Stimulated activated naive CD8-positive, alpha-beta T cell treated with anti-CD3 and anti-CD28 coated beads, Interleukin-15, amount 100 ng/mL, for 72 hours (primary cell): ENCODE results near the gene KCNIP4.
A peak's percentile ranks its signal among the peaks of the same experiment; 100 is the strongest.

Experiments used
- ATAC-seq: fragments of 150-1000 bp; cut with Tn5 transposase; 2 replicates; pipeline ENCODE4 v1.10.0; 2021; ENCODE audit warnings: mild to moderate bottlenecking, moderate library complexity
- DNase-seq, 2 donors: peaks; one replicate each; pipeline ENCODE4 v3.0.0; 2021 to 2022
- H3K27ac Mint-ChIP-seq, 2 donors: one replicate each; pipeline ENCODE4 v1.8.0; 2022; ENCODE audit warnings: mild to moderate bottlenecking in 2 of 2, mixed read lengths in 2 of 2, moderate library complexity in 2 of 2
- H3K27me3 Mint-ChIP-seq: one replicate; pipeline ENCODE4 v1.8.0; 2022; ENCODE audit warnings: mixed read lengths
- H3K4me1 Mint-ChIP-seq: one replicate; pipeline ENCODE4 v1.8.0; 2022; ENCODE audit warnings: mild to moderate bottlenecking, mixed read lengths
- H3K4me3 Mint-ChIP-seq, 2 donors: one replicate each; pipeline ENCODE4 v1.8.0; 2022; ENCODE audit warnings: mild to moderate bottlenecking in 2 of 2, mixed read lengths in 2 of 2, moderate library complexity in 1 of 2
- H3K9me3 Mint-ChIP-seq, 2 donors: one replicate each; pipeline ENCODE4 v1.8.0; 2022; ENCODE audit warnings: mixed read lengths in 2 of 2

The KCNIP4 gene

DNA sequence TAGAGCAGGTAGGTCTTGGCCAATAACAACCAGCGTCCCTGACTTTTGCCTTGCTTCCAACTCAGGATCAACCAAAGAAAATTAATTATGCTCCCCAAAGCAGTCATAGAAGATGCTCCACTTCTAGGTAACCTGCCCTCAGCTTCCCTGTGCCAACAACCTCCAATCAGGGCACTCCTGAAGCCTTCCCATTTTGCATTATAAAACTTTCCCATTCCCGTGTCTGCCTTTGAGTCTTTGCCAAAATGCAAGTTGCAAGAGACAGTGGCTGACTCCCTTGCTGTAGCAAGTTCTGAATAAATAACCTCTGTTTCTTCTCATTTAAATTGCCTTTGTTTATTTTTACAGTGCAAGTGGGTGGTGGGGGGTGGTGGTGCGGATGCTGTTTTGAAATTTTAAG, 830.3 kb downstream of the KCNIP4 start:
- no peak for ATAC-seq
- Mint-ChIP-seq H3K27ac (no peak overlapping the region), H3K27me3 (no peaks in the 10 kb centered on the region), H3K4me1 (no peaks in the 10 kb centered on the region), H3K4me3 (no peak overlapping the region), H3K9me3 (peaks cover 6 to 19% of the 10 kb centered on the region in 2 donors)
- DNase-seq: no peak

DNA sequence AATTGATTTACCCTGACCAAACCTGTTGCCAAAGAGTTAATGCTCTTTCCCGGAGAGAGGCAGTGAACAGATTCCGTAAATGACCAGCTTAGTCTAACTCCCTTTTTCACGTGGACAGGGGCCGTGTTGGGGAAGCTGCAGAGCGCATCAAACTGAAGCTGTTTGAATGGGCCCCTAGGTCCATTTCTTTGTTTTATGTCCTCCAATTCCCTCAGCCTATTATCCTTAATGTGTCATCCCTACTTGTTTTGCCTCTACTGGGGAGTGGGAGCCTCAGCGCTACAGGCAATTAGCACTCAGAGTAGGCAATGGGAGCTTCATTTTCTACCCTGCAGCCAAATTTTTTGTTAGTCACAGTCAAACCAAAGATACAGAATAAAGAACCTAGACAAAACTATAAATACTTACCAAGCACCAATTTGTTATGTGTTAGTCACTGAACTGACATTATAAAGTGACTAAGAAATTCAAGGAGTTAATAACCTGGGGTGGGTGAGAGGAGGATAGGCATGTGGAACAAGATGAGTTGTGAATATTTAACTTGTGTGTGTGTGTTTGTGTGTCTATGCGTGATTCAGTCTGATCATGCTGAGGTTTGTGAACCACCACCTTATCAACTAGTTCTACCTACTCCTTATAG, 830.9 kb downstream of the KCNIP4 start:
- Mint-ChIP-seq H3K4me1 (no peaks in the 10 kb centered on the region), H3K4me3 (no peak overlapping the region), H3K9me3 (peaks cover 6 to 19% of the 10 kb centered on the region in 2 donors), H3K27me3 (no peaks in the 10 kb centered on the region), H3K27ac (no peak overlapping the region)
- DNase-seq (no peak), ATAC-seq (no peak)

DNA sequence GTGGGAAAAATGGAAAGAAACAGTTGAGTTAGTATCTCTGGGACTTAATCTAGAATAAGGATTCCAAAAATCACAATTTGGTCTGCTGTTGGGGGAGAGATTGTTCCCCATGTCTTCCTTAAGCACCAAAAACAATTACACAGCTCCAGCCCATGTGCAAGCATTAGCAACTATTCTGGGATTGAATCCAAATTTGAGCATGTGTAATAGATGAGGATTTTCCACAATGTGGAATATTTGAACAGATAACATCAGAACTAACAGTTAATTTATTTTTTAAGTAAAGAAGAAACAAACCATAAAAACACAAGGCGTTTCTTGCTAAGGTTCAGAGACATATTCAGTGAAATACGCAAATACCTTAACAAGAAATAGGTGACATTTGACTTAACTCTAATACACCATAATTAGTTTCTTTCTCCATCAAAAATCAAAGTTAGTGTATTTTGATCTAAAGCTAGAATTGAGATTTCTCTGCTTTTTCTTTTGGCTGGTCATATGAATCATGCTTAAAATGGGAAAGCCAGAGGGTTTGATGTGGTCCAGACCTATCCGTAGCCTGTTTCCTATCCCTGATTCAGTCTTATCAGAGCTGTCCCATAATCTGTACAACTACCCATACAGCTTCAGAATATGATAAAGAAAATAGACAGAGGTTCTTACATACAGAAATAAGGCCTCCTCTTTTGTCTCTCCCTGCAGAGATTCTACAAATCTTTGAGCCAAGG, 834.9 kb downstream of the KCNIP4 start:
- H3K27me3 Mint-ChIP-seq: no peaks in the 10 kb centered on the region
- DNase-seq (no peak), ATAC-seq (no peak)
- H3K4me3 Mint-ChIP-seq: no peak overlapping the region
- peaks cover 6 to 15% of the 10 kb centered on the region in 2 donors for H3K9me3 Mint-ChIP-seq
- H3K4me1 Mint-ChIP-seq: no peaks in the 10 kb centered on the region
- H3K27ac Mint-ChIP-seq: no peak overlapping the region

DNA sequence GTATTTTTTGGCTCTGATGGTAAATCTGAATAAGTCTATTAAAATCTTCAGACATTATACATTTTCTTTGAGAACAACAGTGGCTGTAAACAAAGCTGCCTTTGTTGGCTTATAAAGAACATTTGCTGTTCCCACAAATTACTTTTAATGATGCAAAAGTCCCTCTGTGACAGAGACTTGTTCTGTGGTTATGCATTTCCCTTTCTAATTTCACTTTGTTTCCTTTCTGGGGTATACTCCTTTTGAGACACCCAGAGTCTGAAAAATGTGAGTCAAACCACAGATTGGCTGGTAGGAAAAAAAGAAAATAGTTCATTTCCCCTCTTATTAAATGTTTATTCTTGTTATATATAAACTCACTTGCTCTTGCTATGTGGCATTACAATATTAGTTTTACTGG, 845.9 kb downstream of the KCNIP4 start:
- Mint-ChIP-seq H3K27ac (no peak overlapping the region), H3K4me1 (no peaks in the 10 kb centered on the region), H3K27me3 (no peaks in the 10 kb centered on the region), H3K9me3 (peaks cover 22 to 27% of the 10 kb centered on the region in 2 donors), H3K4me3 (no peak overlapping the region)
- ATAC-seq (no peak), DNase-seq (no peak)

DNA sequence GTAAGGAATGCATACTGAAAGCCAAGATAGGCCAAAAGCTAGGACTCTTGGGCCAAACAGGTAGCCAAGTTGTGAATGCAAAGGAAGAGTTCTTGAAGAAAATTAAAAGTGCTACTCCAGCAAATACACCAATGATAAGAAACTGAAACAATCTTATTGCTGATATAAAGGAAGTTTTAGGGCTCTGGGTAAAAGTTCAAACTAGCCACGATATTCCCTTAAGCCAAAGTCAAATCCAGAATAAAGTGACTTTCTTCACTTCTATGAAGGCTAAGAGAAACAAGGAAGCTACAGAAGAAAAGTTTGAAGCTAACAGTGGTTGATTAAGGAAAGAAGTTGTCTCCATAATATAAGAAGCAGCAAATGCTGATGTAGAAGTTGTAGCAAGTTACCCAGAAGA, 850.7 kb downstream of the KCNIP4 start:
- H3K4me1 Mint-ChIP-seq: no peaks in the 10 kb centered on the region
- DNase-seq (no peak), ATAC-seq (no peak)
- H3K9me3 Mint-ChIP-seq: peaks cover 13 to 31% of the 10 kb centered on the region in 2 donors
- H3K27ac Mint-ChIP-seq: no peak overlapping the region
- no peak overlapping the region for H3K4me3 Mint-ChIP-seq
- no peaks in the 10 kb centered on the region for H3K27me3 Mint-ChIP-seq

DNA sequence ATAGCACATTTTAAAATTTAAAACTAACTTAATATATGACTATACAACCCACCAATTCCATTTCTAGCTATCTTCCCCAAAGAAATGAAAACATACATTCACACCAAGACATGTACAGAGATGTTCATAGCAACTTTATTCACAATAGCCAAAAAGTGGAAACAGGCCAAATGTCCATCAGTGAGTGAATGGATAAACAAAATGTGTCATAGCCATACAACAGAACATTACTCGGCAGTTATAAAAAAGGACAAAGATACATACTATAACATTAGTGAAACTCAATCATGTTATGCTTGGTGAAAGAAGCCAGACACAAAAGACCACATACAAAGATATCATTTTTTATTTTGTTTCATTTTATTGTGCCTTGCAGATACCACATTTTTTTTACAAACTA, 851.5 kb downstream of the KCNIP4 start:
- H3K27me3 Mint-ChIP-seq: no peaks in the 10 kb centered on the region
- H3K27ac Mint-ChIP-seq: no peak overlapping the region
- no peak overlapping the region for H3K4me3 Mint-ChIP-seq
- H3K9me3 Mint-ChIP-seq: peaks cover 13 to 29% of the 10 kb centered on the region in 2 donors
- ATAC-seq: no peak
- no peaks in the 10 kb centered on the region for H3K4me1 Mint-ChIP-seq
- DNase-seq: no peak

DNA sequence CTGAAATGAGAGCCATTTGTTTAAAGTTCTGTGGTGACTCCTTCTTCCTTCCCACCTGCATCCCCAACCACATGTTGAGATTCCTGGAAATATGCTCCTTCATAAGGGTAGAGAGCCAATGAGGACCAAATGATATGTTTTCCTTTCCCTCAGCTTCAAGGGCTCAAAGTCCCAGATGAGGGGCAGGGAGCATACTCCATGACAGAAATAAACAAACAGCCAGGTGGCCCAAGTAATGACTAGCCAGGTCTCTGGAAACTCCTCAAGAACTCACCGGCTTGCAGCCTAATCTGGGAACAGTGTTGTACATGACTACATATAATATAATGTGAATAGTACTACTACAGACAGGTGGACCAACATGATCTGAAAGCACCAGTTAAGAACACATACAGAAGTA, 856.0 kb downstream of the KCNIP4 start:
- H3K4me1 Mint-ChIP-seq: no peaks in the 10 kb centered on the region
- ATAC-seq: no peak

DNA sequence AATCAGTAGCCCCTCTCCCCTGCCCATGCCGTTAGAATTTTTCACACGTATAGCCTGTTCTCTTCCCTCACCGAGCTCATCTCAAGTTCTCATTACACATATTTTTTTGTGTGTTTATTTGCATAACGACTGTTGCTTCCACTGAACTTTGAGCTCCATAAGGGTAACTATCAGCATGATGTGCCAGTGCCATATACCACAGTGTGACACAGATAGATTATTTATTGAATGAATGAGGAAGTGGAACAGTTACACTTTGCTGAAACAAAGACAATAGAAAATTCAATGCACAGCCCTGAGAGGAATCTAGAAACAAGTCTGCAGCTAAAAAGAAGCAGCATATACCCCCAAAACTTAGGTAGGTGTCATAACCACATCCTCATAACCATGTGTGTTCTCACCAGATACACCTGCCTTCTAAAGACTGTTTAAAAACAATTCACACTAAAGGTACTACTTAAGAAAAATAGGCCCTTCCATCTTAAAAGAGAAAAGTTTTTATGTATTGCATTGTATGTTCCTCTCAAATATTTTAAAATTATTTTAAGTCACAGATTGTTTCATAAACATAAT, 858.4 kb downstream of the KCNIP4 start:
- Mint-ChIP-seq H3K27ac (peak overlapping the region in 1 of 2 donors; percentile 26), H3K27me3 (no peaks in the 10 kb centered on the region), H3K4me1 (no peaks in the 10 kb centered on the region), H3K9me3 (peaks cover 9 to 32% of the 10 kb centered on the region in 2 donors), H3K4me3 (no peak overlapping the region)
- ATAC-seq: no peak
- no peak for DNase-seq

More for the DNA sequence above, 856.0 kb downstream of the KCNIP4 start:
- Mint-ChIP-seq H3K4me3 (no peak overlapping the region), H3K27ac (no peak overlapping the region), H3K27me3 (no peaks in the 10 kb centered on the region), H3K9me3 (peaks cover 9 to 26% of the 10 kb centered on the region in 2 donors)
- no peak for DNase-seq

DNA sequence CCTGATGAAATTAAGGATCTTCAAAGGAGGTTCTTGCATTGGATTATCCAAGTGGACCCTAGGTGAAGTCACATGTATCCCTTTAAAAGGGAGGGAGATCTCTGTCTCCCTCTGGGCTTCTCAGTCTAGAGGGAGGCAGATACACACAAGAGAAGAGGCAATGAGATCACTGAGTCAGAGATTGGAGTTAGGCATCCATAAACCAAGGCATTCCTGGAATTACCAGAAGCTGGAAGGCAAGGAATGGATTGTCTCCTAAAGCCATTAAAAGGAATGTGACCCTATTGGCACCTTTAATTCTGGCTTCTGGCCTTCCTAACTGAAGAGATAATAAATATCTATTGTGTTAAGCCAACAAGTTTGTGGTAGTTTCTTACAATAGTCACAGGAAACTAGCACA, 865.2 kb downstream of the KCNIP4 start:
- Mint-ChIP-seq H3K4me1 (no peaks in the 10 kb centered on the region), H3K27me3 (no peaks in the 10 kb centered on the region), H3K27ac (no peak overlapping the region), H3K9me3 (peaks cover 0 to 10% of the 10 kb centered on the region in 2 donors), H3K4me3 (no peak overlapping the region)
- DNase-seq: no peak
- ATAC-seq: no peak

DNA sequence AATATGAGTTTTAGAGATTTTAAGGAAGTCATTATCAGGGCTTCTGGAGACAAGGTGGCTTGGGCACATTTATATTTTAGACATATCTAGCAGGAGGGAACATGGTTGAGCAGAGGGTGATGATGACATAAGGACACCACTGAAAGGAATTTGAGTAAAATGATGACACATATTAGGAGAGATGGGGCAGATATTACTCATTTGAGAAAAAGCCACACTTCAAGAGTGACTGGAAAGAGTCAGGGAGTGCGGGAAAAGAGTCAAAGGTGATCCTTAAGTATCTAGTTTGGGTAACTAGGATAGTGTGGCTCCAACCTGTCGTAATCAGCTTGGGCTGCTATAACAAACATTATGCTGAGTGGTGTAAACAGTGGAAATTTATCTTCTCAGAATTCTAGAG, 870.6 kb downstream of the KCNIP4 start:
- no peak overlapping the region for H3K27ac Mint-ChIP-seq
- peaks cover 0 to 9% of the 10 kb centered on the region in 2 donors for H3K9me3 Mint-ChIP-seq
- DNase-seq (no peak), ATAC-seq (peak; percentile 28)
- no peaks in the 10 kb centered on the region for H3K4me1 Mint-ChIP-seq
- no peaks in the 10 kb centered on the region for H3K27me3 Mint-ChIP-seq
- H3K4me3 Mint-ChIP-seq: no peak overlapping the region

DNA sequence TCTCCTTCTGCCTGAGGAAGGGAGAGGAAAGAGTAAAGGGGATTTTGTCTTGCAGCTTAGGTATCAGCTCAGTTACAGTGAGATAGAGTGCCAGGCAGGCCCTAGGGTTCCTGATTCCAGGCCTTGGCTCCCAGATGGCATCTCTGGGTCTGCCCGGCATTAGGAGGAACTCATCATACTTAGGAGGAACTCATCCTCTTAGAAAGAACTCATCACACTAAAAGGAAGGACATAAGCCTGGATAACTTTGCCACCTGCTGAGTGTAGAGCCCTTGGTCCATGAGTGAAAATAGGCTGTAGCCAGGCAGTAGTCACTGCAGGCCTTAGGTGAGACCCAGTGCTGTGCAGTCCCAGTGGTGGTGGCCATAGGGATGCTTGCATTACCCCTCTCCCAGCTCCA, 881.2 kb downstream of the KCNIP4 start:
- ATAC-seq: no peak
- no peaks in the 10 kb centered on the region for H3K27me3 Mint-ChIP-seq

DNA sequence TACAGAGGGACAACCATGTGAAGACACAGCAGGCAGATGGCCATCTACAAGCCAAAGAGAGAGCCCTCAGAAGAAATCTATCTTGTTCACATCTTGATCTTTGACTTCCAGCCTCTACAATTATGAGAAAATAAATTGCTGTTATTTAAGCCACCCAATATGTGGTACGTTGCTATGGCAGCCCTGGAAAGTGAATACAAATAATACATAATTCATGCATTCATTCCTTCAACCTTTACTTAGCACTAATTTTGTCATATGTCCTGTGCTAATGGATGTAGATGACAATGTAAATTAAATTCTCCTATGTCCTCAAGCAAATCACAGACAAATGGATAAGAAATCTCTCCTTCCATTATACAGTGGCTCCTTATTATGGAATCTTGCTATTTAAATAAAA, 886.7 kb downstream of the KCNIP4 start:
- no peaks in the 10 kb centered on the region for H3K4me1 Mint-ChIP-seq
- no peak overlapping the region for H3K27ac Mint-ChIP-seq

More for the DNA sequence above, 881.2 kb downstream of the KCNIP4 start:
- no peak overlapping the region for H3K27ac Mint-ChIP-seq
- H3K4me3 Mint-ChIP-seq: no peak overlapping the region
- H3K4me1 Mint-ChIP-seq: no peaks in the 10 kb centered on the region
- no peak for DNase-seq
- peaks cover 0 to 7% of the 10 kb centered on the region in 2 donors for H3K9me3 Mint-ChIP-seq

DNA sequence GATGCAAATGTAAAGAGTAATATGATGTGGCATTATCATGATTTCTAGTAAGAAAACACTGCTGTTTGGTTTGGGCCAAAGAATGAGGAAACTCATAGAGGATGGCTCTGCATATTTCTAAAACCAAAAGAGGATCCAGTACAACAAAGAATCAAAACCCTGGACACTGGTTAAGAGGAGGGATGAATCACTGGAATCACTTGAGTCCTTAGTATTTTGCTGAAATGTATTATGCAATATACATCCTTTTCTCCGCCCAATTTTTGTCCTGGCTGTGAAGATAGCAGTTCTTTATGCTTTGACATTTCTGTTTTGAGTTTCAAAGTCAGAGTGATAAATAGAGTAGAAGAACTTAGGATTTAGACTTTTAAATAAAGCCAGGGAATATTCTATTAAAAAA, 902.4 kb downstream of the KCNIP4 start:
- peaks cover 8 to 15% of the 10 kb centered on the region in 2 donors for H3K9me3 Mint-ChIP-seq
- DNase-seq (no peak), ATAC-seq (no peak)
- no peak overlapping the region for H3K4me3 Mint-ChIP-seq
- H3K27ac Mint-ChIP-seq: no peak overlapping the region
- H3K4me1 Mint-ChIP-seq: no peaks in the 10 kb centered on the region
- no peaks in the 10 kb centered on the region for H3K27me3 Mint-ChIP-seq

More for the DNA sequence above, 886.7 kb downstream of the KCNIP4 start:
- H3K27me3 Mint-ChIP-seq: no peaks in the 10 kb centered on the region
- DNase-seq (no peak), ATAC-seq (no peak)
- no peak overlapping the region for H3K4me3 Mint-ChIP-seq
- H3K9me3 Mint-ChIP-seq: peaks cover 8 to 14% of the 10 kb centered on the region in 2 donors

DNA sequence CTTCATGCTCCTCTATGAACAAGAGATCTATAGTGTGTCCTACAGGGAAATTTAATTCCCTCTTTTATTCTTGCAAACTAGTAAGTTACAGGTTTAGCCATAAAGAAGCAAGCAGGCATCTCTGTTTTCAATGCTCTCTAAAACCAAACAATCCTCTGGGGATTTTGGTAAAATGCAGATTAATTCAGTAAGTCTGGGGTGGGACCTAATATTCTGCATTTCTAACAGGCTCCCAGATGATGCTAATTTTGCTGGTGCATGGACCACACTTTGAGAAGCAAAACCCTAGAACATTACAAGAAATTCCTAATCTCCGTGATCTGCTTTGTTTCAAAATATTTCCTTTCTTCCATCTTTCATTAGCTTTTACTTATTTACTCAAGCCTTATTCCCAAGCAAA, 903.5 kb downstream of the KCNIP4 start:
- DNase-seq (no peak), ATAC-seq (no peak)
- Mint-ChIP-seq H3K4me1 (no peaks in the 10 kb centered on the region), H3K27ac (no peak overlapping the region), H3K9me3 (peaks cover 8 to 15% of the 10 kb centered on the region in 2 donors), H3K27me3 (no peaks in the 10 kb centered on the region), H3K4me3 (no peak overlapping the region)

DNA sequence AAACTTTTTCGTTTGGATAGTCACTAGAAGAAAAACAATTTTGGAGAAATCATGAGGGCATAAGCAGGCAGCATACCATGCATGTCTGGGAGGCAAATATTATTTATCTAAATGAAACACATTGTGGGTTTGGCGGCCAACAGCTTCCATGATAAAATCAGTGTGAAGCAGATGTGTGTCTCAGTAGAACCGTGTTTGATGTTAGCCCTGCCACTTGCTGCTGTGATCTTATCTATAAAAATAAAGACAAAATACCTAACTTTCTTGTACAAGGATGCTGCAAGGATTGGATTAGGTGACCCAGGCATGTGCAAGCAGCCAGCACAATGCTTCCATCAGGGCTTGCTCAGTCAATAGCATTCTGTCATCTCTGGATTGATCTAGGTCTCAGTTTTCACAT, 906.9 kb downstream of the KCNIP4 start:
- no peaks in the 10 kb centered on the region for H3K4me1 Mint-ChIP-seq
- no peak overlapping the region for H3K4me3 Mint-ChIP-seq
- ATAC-seq (no peak), DNase-seq (no peak)
- H3K27me3 Mint-ChIP-seq: no peaks in the 10 kb centered on the region
- peaks cover 0 to 15% of the 10 kb centered on the region in 2 donors for H3K9me3 Mint-ChIP-seq
- H3K27ac Mint-ChIP-seq: no peak overlapping the region

DNA sequence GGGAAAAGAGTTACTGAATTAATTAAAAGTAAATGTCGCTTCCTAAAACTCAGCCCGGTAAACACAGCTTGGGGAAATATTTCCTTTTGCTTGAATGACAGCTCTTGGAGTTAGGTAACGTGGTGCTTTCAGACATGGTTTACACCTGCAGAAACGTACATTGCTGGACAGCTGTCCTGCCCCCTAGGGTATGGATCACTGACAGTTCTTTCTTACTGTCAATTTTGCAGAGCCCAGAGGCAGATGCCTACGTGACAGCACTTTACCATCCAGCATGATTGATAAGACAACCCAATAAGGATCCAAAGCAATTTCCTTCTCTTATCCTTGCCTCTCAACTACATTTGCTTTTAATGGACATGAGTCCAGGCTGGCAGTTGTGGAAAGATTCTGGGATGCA, 913.8 kb downstream of the KCNIP4 start:
- no peak for ATAC-seq
- DNase-seq: no peak
- H3K4me1 Mint-ChIP-seq: no peaks in the 10 kb centered on the region
- peaks cover 4 to 14% of the 10 kb centered on the region in 2 donors for H3K9me3 Mint-ChIP-seq
- no peak overlapping the region for H3K4me3 Mint-ChIP-seq
- no peak overlapping the region for H3K27ac Mint-ChIP-seq
- no peaks in the 10 kb centered on the region for H3K27me3 Mint-ChIP-seq
